ENCODE measurements around the gene PTCHD4.

Gene PTCHD4

GRCh38 chr6:48099713-48100587 is 11.0 kb downstream of the PTCHD4 start:
- DNase-seq = no peak

- no peak for DNase-seq
Observed at GRCh38 chr6:48098923-48099322, 12.1 kb downstream of the PTCHD4 start.

GRCh38 chr6:48092550-48093217 is 18.3 kb downstream of the PTCHD4 start:
- DNase-seq = no peak

GRCh38 chr6:48090546-48090945 is 20.5 kb downstream of the PTCHD4 start:
- DNase-seq = no peak

GRCh38 chr6:48087448-48087847 is 23.5 kb downstream of the PTCHD4 start:
- no peak for DNase-seq

- no peak for DNase-seq
Observed at GRCh38 chr6:48086187-48086586, 24.8 kb downstream of the PTCHD4 start.

GRCh38 chr6:48085131-48085741 is 25.8 kb downstream of the PTCHD4 start:
- no peak for DNase-seq

- DNase-seq = no peak
Observed at GRCh38 chr6:48084201-48084600, 26.8 kb downstream of the PTCHD4 start.

- DNase-seq = no peak
Observed at GRCh38 chr6:48080227-48081009, 30.6 kb downstream of the PTCHD4 start.

- DNase-seq = no peak
Observed at GRCh38 chr6:48078120-48078519, 32.9 kb downstream of the PTCHD4 start.

- no peak for DNase-seq
Observed at GRCh38 chr6:48075181-48075580, 35.8 kb downstream of the PTCHD4 start.

GRCh38 chr6:48073976-48074767 is 36.8 kb downstream of the PTCHD4 start:
- DNase-seq = no peak

- DNase-seq = no peak
Observed at GRCh38 chr6:48071833-48072232, 39.2 kb downstream of the PTCHD4 start.

- no peak for DNase-seq
Observed at GRCh38 chr6:48069280-48069679, 41.7 kb downstream of the PTCHD4 start.

- no peak for DNase-seq
Observed at GRCh38 chr6:48068278-48069251, 42.4 kb downstream of the PTCHD4 start.

- no peak for DNase-seq
Observed at GRCh38 chr6:48067886-48068277, 43.1 kb downstream of the PTCHD4 start.

- DNase-seq = no peak
Observed at GRCh38 chr6:48067148-48067712, 43.8 kb downstream of the PTCHD4 start.

- no peak for DNase-seq
Observed at GRCh38 chr6:48061265-48061990, 49.6 kb downstream of the PTCHD4 start.
